Muscle layer of colon (tissue), 2 donors: ENCODE data around the gene CCDC169.

Experiments
- H3K27ac ChIP-seq: one replicate; pipeline ENCODE4 v1.7.0; 2013; ENCODE audit warnings: low read depth, mild to moderate bottlenecking, low read length, moderate library complexity
- H3K27me3 ChIP-seq, 2 donors: one replicate each; pipeline ENCODE4 v1.7.0; 2013; ENCODE audit warnings: low read length in 2 of 2, mild to moderate bottlenecking in 2 of 2; ENCODE audit not compliant: insufficient read depth in 2 of 2, control insufficient read depth in 1 of 2
- H3K36me3 ChIP-seq: one replicate; pipeline ENCODE4 v1.7.0; 2013; ENCODE audit warnings: mild to moderate bottlenecking, low read length; ENCODE audit not compliant: insufficient read depth
- H3K4me1 ChIP-seq: one replicate; pipeline ENCODE4 v1.7.0; 2013; ENCODE audit warnings: mild to moderate bottlenecking, low read length; ENCODE audit not compliant: insufficient read depth
- H3K4me3 ChIP-seq, 2 donors: one replicate each; pipeline ENCODE4 v1.7.0; 2013; ENCODE audit warnings: low read length in 2 of 2, low read depth in 1 of 2, mild to moderate bottlenecking in 1 of 2, moderate library complexity in 1 of 2
- H3K9ac ChIP-seq: one replicate; pipeline ENCODE4 v1.7.0; 2013; ENCODE audit warnings: low read length
- H3K9me3 ChIP-seq: one replicate; pipeline ENCODE4 v1.7.0; 2013; ENCODE audit warnings: mild to moderate bottlenecking, low read length
- donor health status: abdominal sarcoma.
- donor health status: Adenocarcinoma of cecum.

CCDC169 gene

DNA sequence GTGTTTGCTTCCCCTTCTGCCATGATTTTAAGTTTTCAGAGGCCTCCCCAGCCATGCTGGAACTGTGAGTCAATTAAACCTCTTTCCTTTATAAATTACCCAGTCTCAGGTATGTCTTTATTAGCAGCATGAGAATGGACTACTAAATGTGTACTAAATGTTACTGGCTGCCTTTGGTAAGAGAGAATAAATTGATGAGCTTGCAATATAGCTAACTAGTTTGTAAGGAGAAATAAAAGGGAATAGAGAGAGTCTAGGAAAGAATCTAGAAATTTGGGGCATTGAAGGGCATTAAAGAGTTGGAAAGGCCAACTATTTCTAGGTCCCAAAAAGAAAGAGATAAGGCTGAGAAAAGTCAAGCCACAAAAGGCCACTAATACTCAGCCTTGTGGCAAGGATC is 77.7 kb downstream of the CCDC169 start:
- Histone ChIP-seq H3K9ac (no peak overlapping the region), H3K4me3 (no peak overlapping the region), H3K27ac (no peak overlapping the region), H3K4me1 (no peaks in the 10 kb centered on the region), H3K9me3 (no peaks in the 10 kb centered on the region), H3K36me3 (no peaks in the 10 kb centered on the region), H3K27me3 (no peaks in the 10 kb centered on the region)

- Histone ChIP-seq H3K9ac (no peak overlapping the region), H3K36me3 (no peaks in the 10 kb centered on the region), H3K9me3 (no peaks in the 10 kb centered on the region), H3K4me1 (no peaks in the 10 kb centered on the region), H3K27ac (no peak overlapping the region), H3K27me3 (no peaks in the 10 kb centered on the region), H3K4me3 (no peak overlapping the region)
Observed at GRCh38 chr13:36217456-36217855, 80.2 kb downstream of the CCDC169 start.

DNA sequence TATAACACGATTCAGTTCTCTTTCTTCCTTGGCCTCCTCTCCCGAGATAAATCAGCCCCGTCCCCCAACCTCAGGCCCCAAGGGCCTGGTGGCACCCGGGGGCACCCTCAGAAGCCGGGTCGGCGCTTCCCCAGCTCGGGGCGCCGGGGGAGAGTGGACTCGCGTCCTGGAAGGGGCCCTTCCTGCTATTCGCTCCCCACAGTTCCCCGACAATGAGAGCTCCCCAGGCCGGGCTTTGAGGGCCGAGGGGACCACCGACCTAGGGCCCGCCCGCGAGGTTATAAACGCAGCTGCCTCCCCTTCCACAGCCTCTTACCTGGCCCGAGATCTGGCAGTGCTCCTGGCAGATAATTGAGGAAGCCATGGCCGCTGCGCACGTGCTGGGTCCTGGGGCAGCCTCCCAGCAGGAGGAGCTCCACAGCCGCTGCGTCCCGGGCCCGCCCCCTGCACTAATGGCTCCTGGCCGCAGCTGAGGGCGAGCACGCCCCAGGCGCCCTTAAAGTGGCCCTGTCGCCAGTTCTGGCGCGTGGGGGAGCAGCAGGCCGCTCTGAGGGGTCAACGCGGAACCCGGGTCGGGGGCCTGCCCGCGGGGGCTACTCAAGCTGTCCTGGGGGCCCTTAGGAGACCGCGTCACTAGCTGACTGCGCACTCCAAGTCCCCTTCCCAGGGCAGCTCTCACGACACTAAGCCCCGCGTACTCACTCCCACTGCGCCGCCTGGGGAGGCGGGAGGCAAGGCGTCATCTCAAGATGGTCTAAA is 83.3 kb downstream of the CCDC169 start, which contains the start of gene SOHLH2:
Gene SOHLH2 (minus strand): TSS at position 394 of the 759 bp plus-strand sequence. CDS start 30 bp downstream, at position 364.
- no peaks in the 10 kb centered on the region for H3K4me1 ChIP-seq
- H3K36me3 ChIP-seq: no peaks in the 10 kb centered on the region
- H3K27ac ChIP-seq: no peak within 1 kb of the TSS
- no peak within 1 kb of the TSS for H3K4me3 ChIP-seq
- H3K27me3 ChIP-seq: no peaks in the 10 kb centered on the region
- H3K9me3 ChIP-seq: no peaks in the 10 kb centered on the region
- no peak within 1 kb of the TSS for H3K9ac ChIP-seq

DNA sequence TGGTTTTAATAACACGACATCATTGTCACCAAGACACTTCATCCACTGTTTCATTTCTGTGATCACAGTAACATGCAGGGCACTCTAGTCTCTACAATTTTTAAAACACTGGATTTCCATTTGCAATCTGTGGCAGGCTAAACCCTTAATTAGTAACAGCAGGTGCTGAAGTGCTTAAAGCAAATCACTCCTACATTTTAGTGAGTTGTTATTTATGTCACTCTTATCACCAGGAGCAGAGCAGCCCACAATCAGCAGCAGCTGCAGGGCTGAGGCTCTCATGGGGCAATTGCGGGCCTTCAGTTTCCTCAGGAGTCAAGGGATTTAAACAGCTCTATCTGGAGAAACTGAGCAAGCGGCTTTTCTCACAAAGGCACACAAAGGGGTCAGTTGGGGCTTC is 84.8 kb downstream of the CCDC169 start:
- H3K27me3 ChIP-seq: no peaks in the 10 kb centered on the region
- H3K27ac ChIP-seq: no peak overlapping the region
- no peak overlapping the region for H3K9ac ChIP-seq
- H3K4me1 ChIP-seq: no peaks in the 10 kb centered on the region
- no peaks in the 10 kb centered on the region for H3K36me3 ChIP-seq
- no peak overlapping the region for H3K4me3 ChIP-seq
- no peaks in the 10 kb centered on the region for H3K9me3 ChIP-seq

GRCh38 chr13:36211567-36211966 is 86.0 kb downstream of the CCDC169 start:
- Histone ChIP-seq H3K36me3 (no peaks in the 10 kb centered on the region), H3K9ac (no peak overlapping the region), H3K9me3 (no peaks in the 10 kb centered on the region), H3K27me3 (no peaks in the 10 kb centered on the region), H3K27ac (no peak overlapping the region), H3K4me1 (no peaks in the 10 kb centered on the region), H3K4me3 (no peak overlapping the region)

DNA sequence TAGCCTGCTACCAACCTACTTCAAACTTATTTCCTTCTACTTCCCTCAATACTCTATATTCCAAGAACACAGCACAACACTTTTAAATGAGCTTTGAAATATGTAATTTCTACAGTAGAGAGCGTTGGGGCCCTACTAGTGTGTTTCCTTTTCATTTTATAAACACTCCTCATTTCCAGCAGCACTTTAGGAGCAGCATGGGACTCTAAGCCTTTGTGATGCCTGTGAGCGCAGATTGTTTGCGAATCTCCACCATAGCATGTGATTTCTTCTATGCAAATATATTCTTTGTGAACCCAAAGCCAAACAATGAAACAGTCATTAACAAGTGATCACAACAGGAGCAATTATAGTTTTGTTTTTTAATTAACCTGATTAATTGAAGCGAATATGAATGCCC is 86.9 kb downstream of the CCDC169 start:
- no peaks in the 10 kb centered on the region for H3K9me3 ChIP-seq
- H3K9ac ChIP-seq: no peak overlapping the region
- no peaks in the 10 kb centered on the region for H3K27me3 ChIP-seq
- no peaks in the 10 kb centered on the region for H3K4me1 ChIP-seq
- H3K27ac ChIP-seq: no peak overlapping the region
- H3K4me3 ChIP-seq: no peak overlapping the region
- no peaks in the 10 kb centered on the region for H3K36me3 ChIP-seq

- no peaks in the 10 kb centered on the region for H3K4me1 ChIP-seq
- H3K36me3 ChIP-seq: no peaks in the 10 kb centered on the region
- no peaks in the 10 kb centered on the region for H3K27me3 ChIP-seq
- H3K9ac ChIP-seq: no peak overlapping the region
- no peaks in the 10 kb centered on the region for H3K9me3 ChIP-seq
- H3K4me3 ChIP-seq: no peak overlapping the region
- H3K27ac ChIP-seq: no peak overlapping the region
Observed at GRCh38 chr13:36207672-36208071, 89.9 kb downstream of the CCDC169 start.

DNA sequence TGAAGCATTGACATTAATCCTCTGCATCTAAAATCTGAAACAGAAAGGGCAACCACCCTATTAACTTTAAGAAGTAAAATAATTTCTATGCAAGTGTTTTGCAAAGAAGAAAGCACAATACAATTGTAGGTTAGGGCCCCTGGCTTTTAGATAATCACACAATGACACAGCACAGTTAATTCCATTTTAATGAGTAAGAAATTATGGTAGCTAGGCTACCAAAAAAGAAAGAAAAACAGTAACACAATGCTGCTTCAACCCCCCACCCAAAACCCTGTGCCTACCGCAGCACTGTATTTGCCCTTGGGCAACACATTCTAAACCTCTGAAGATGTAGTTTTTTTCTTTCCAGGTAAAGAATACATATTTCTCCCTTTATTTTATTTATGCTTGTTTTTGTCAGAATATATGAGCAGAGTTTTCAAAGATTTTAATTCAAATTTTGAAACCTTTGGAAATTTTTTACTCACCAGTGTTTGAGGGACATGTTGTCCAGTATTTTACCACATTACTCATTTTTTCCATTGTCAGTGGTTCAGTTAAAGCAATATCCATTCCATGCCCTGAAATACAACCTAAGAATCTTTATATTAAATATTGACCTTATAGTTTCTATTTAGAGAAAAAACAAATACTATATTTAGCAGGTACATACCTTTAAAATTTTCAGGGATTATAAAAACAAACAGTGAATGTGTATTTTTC is 104.3 kb downstream of the CCDC169 start:
- no peak overlapping the region for H3K27ac ChIP-seq
- H3K9ac ChIP-seq: no peak overlapping the region
- H3K4me1 ChIP-seq: no peaks in the 10 kb centered on the region

GRCh38 chr13:36192166-36192565 is 105.4 kb downstream of the CCDC169 start:
- Histone ChIP-seq H3K27me3 (no peaks in the 10 kb centered on the region), H3K4me3 (no peak overlapping the region), H3K27ac (no peak overlapping the region), H3K9me3 (no peaks in the 10 kb centered on the region), H3K36me3 (no peaks in the 10 kb centered on the region), H3K9ac (no peak overlapping the region), H3K4me1 (no peaks in the 10 kb centered on the region)

More for the DNA sequence above, 104.3 kb downstream of the CCDC169 start:
- H3K27me3 ChIP-seq: no peaks in the 10 kb centered on the region
- no peaks in the 10 kb centered on the region for H3K36me3 ChIP-seq
- no peak overlapping the region for H3K4me3 ChIP-seq
- H3K9me3 ChIP-seq: no peaks in the 10 kb centered on the region

DNA sequence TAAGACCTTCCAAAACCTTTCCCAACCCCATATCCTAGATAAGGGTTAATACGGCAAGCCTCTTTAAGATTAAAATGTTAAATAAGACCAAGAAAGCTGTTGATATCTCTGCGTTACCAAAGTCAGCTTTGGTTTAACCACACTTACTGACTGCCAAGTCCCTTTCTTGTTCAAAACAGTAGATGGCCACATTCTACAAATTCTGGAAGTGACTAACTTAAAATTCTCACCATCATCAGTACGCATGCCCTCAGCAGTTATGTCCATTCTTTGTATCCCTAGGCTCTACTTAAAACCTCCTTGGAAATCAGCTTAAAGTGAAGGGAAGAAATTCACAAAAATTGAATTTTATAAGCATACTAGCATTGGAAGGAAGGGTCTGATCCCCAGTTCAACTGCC is 106.8 kb downstream of the CCDC169 start:
- Histone ChIP-seq H3K36me3 (no peaks in the 10 kb centered on the region), H3K4me1 (no peaks in the 10 kb centered on the region), H3K9me3 (no peaks in the 10 kb centered on the region), H3K4me3 (no peak overlapping the region), H3K27ac (no peak overlapping the region), H3K27me3 (no peaks in the 10 kb centered on the region), H3K9ac (no peak overlapping the region)

DNA sequence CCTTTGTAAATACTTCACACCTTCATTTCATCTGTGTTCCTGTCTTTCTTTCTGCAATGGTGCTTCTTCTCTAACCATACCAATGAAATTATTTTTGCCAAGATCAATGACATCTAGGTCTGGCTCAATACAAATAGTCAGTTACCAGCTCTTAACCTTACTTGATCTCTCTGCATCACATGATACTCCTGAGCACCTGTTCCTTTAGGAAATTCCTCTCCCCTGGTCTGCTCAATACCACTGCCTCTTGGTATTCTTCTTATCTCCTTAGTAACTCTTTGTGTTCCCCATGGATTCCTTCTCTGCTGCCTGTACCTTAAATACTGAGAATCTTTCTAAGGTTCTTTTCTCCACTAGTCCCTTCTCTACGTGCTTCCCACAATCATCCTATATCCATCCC is 109.2 kb downstream of the CCDC169 start:
- no peaks in the 10 kb centered on the region for H3K27me3 ChIP-seq

GRCh38 chr13:36183901-36184300 is 113.7 kb downstream of the CCDC169 start:
- Histone ChIP-seq H3K27ac (no peak overlapping the region), H3K4me1 (no peaks in the 10 kb centered on the region), H3K9me3 (no peaks in the 10 kb centered on the region), H3K9ac (no peak overlapping the region), H3K36me3 (no peaks in the 10 kb centered on the region), H3K27me3 (no peaks in the 10 kb centered on the region), H3K4me3 (no peak overlapping the region)

More for the DNA sequence above, 109.2 kb downstream of the CCDC169 start:
- no peak overlapping the region for H3K9ac ChIP-seq
- no peaks in the 10 kb centered on the region for H3K4me1 ChIP-seq
- no peaks in the 10 kb centered on the region for H3K36me3 ChIP-seq
- H3K27ac ChIP-seq: no peak overlapping the region
- H3K4me3 ChIP-seq: no peak overlapping the region
- H3K9me3 ChIP-seq: no peaks in the 10 kb centered on the region
